ENCODE data around the gene SEC14L3. TPM values are rescaled to one million over a fixed set of nuclear protein-coding genes. Genes with fewer than 3 reads are reported as not detected.

SEC14L3 gene
- total and polyA plus RNA-seq, 10 of the 15 experiments (the other 5 are each of a cell fraction or from before 2014, with no cell fraction given), result 0.03 TPM; not detected in 9

DNA sequence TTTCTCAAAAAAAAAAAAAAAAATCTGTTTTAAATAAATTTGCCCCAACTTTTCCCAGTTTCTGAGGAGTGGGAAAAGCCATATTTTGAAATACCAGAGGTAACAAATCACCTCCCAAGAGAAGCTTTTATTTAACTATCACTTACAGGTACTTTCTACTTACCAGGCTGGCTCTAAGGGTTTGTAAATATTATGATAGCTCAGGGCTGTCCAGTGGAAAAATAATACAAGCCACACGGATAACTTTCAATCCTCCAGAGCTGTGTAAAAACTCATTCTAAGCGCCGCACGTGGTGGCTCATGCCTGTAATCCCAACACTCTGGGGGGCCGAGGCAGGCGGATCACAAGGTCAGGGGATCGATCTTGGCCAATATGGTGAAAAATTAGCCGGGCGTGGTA lies 39.3 kb upstream of the SEC14L3 start (continued):
- TF ChIP-seq, protein P1, sequence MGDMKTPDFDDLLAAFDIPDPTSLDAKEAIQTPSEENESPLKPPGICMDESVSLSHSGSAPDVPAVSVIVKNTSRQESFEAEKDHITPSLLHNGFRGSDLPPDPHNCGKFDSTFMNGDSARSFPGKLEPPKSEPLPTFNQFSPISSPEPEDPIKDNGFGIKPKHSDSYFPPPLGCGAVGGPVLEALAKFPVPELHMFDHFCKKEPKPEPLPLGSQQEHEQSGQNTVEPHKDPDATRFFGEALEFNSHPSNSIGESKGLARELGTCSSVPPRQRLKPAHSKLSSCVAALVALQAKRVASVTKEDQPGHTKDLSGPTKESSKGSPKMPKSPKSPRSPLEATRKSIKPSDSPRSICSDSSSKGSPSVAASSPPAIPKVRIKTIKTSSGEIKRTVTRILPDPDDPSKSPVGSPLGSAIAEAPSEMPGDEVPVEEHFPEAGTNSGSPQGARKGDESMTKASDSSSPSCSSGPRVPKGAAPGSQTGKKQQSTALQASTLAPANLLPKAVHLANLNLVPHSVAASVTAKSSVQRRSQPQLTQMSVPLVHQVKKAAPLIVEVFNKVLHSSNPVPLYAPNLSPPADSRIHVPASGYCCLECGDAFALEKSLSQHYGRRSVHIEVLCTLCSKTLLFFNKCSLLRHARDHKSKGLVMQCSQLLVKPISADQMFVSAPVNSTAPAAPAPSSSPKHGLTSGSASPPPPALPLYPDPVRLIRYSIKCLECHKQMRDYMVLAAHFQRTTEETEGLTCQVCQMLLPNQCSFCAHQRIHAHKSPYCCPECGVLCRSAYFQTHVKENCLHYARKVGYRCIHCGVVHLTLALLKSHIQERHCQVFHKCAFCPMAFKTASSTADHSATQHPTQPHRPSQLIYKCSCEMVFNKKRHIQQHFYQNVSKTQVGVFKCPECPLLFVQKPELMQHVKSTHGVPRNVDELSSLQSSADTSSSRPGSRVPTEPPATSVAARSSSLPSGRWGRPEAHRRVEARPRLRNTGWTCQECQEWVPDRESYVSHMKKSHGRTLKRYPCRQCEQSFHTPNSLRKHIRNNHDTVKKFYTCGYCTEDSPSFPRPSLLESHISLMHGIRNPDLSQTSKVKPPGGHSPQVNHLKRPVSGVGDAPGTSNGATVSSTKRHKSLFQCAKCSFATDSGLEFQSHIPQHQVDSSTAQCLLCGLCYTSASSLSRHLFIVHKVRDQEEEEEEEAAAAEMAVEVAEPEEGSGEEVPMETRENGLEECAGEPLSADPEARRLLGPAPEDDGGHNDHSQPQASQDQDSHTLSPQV (IDR thresholded peaks at IDR 0.05), result no peak
- TF ChIP-seq CHD4 (IDR thresholded peaks at IDR 0.05) (no peak), HDGF (IDR thresholded peaks at IDR 0.05) (no peak), SIN3A (IDR thresholded peaks at IDR 0.05; ENCODE audit: low read depth, low read length) (no peak), SPI1 (IDR thresholded peaks at IDR 0.05; ENCODE audit: borderline replicate concordance, insufficient read depth, low read depth, low read length) (no peak), SUZ12 (IDR thresholded peaks at IDR 0.05; ENCODE audit: unreplicated experiment) (no peak), MYC (IDR thresholded peaks at IDR 0.05; ENCODE audit: insufficient read depth, insufficient read length, insufficient replicate concordance, low read length, severe bottlenecking) (no peak), MTA3 (IDR thresholded peaks at IDR 0.05; ENCODE audit: borderline replicate concordance, low read length) (no peak), MYB (IDR thresholded peaks at IDR 0.05; ENCODE audit: borderline replicate concordance, low read depth, low read length) (no peak)
- TF ChIP-seq, protein P2, sequence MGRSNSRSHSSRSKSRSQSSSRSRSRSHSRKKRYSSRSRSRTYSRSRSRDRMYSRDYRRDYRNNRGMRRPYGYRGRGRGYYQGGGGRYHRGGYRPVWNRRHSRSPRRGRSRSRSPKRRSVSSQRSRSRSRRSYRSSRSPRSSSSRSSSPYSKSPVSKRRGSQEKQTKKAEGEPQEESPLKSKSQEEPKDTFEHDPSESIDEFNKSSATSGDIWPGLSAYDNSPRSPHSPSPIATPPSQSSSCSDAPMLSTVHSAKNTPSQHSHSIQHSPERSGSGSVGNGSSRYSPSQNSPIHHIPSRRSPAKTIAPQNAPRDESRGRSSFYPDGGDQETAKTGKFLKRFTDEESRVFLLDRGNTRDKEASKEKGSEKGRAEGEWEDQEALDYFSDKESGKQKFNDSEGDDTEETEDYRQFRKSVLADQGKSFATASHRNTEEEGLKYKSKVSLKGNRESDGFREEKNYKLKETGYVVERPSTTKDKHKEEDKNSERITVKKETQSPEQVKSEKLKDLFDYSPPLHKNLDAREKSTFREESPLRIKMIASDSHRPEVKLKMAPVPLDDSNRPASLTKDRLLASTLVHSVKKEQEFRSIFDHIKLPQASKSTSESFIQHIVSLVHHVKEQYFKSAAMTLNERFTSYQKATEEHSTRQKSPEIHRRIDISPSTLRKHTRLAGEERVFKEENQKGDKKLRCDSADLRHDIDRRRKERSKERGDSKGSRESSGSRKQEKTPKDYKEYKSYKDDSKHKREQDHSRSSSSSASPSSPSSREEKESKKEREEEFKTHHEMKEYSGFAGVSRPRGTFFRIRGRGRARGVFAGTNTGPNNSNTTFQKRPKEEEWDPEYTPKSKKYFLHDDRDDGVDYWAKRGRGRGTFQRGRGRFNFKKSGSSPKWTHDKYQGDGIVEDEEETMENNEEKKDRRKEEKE (IDR thresholded peaks at IDR 0.05), result no peak
- TF ChIP-seq, protein P3, sequence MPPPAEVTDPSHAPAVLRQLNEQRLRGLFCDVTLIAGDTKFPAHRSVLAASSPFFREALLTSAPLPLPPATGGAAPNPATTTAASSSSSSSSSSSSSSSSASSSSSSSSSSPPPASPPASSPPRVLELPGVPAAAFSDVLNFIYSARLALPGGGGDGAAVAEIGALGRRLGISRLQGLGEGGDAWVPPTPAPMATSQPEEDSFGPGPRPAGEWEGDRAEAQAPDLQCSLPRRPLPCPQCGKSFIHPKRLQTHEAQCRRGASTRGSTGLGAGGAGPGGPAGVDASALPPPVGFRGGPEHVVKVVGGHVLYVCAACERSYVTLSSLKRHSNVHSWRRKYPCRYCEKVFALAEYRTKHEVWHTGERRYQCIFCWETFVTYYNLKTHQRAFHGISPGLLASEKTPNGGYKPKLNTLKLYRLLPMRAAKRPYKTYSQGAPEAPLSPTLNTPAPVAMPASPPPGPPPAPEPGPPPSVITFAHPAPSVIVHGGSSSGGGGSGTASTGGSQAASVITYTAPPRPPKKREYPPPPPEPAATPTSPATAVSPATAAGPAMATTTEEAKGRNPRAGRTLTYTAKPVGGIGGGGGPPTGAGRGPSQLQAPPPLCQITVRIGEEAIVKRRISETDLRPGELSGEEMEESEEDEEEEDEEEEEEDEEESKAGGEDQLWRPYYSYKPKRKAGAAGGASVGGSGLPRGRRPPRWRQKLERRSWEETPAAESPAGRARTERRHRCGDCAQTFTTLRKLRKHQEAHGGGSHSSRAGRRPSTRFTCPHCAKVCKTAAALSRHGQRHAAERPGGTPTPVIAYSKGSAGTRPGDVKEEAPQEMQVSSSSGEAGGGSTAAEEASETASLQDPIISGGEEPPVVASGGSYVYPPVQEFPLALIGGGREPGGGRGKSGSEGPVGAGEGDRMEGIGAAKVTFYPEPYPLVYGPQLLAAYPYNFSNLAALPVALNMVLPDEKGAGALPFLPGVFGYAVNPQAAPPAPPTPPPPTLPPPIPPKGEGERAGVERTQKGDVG (CRISPR knock-in tag; IDR thresholded peaks at IDR 0.05), result no peak
- TF ChIP-seq, protein P4, sequence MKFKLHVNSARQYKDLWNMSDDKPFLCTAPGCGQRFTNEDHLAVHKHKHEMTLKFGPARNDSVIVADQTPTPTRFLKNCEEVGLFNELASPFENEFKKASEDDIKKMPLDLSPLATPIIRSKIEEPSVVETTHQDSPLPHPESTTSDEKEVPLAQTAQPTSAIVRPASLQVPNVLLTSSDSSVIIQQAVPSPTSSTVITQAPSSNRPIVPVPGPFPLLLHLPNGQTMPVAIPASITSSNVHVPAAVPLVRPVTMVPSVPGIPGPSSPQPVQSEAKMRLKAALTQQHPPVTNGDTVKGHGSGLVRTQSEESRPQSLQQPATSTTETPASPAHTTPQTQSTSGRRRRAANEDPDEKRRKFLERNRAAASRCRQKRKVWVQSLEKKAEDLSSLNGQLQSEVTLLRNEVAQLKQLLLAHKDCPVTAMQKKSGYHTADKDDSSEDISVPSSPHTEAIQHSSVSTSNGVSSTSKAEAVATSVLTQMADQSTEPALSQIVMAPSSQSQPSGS (IDR thresholded peaks at IDR 0.05; ENCODE audit: low read length), result no peak
- TF ChIP-seq, protein P5, sequence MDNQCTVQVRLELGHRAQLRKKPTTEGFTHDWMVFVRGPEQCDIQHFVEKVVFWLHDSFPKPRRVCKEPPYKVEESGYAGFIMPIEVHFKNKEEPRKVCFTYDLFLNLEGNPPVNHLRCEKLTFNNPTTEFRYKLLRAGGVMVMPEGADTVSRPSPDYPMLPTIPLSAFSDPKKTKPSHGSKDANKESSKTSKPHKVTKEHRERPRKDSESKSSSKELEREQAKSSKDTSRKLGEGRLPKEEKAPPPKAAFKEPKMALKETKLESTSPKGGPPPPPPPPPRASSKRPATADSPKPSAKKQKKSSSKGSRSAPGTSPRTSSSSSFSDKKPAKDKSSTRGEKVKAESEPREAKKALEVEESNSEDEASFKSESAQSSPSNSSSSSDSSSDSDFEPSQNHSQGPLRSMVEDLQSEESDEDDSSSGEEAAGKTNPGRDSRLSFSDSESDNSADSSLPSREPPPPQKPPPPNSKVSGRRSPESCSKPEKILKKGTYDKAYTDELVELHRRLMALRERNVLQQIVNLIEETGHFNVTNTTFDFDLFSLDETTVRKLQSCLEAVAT (IDR thresholded peaks at IDR 0.05), result no peak

Measured in GM12878 (cell line).